Measurements from ENCODE around the gene DUSP6.

- TF ChIP-seq, protein P1, sequence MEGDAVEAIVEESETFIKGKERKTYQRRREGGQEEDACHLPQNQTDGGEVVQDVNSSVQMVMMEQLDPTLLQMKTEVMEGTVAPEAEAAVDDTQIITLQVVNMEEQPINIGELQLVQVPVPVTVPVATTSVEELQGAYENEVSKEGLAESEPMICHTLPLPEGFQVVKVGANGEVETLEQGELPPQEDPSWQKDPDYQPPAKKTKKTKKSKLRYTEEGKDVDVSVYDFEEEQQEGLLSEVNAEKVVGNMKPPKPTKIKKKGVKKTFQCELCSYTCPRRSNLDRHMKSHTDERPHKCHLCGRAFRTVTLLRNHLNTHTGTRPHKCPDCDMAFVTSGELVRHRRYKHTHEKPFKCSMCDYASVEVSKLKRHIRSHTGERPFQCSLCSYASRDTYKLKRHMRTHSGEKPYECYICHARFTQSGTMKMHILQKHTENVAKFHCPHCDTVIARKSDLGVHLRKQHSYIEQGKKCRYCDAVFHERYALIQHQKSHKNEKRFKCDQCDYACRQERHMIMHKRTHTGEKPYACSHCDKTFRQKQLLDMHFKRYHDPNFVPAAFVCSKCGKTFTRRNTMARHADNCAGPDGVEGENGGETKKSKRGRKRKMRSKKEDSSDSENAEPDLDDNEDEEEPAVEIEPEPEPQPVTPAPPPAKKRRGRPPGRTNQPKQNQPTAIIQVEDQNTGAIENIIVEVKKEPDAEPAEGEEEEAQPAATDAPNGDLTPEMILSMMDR (conservative IDR thresholded peaks at IDR 0.05 in 1 of 2, IDR thresholded peaks at IDR 0.05 in 1 of 2; ENCODE audit: low read depth in 1 of 2, low read length in 2 of 2), result no peak
- TF ChIP-seq EZH2 (IDR thresholded peaks at IDR 0.05; ENCODE audit: low read length, missing control alignments), result no peak
Measured at GRCh38 chr12:89350260-89350629, 2.1 kb downstream of the DUSP6 start.
